NCI-H748 (cell line): ENCODE measurements around the gene PECR.
A peak's percentile ranks its signal among the peaks of the same experiment; 100 is the strongest.

Experiments used
- DNase-seq: peaks from one replicate; lab custom pipeline; 2025; ENCODE audit not compliant: unreplicated experiment; lab: John Stamatoyannopoulos, UW

The PECR gene

GRCh38 chr2:216081487-216082116 lies at the start of gene PECR, which contains the start of gene TMEM169:
PECR (minus strand) TSS chr2:216081809; CDS start chr2:216081741, 68 bp downstream.
TMEM169 (plus strand) TSS chr2:216081919; CDS start chr2:216095964, 14,045 bp downstream.
- peak; percentile 91 for DNase-seq

GRCh38 chr2:216130346-216130971 lies 48.9 kb upstream of the PECR start:
- no peak for DNase-seq

GRCh38 chr2:216126943-216127342 lies 45.3 kb upstream of the PECR start:
- no peak for DNase-seq

- DNase-seq: no peak
Measured at GRCh38 chr2:216121255-216121654, 39.6 kb upstream of the PECR start.

GRCh38 chr2:216119986-216120385 lies 38.4 kb upstream of the PECR start:
- DNase-seq: no peak

- DNase-seq: no peak
Measured at GRCh38 chr2:216119146-216119545, 37.5 kb upstream of the PECR start.

- no peak for DNase-seq
Measured at GRCh38 chr2:216118474-216118873, 36.9 kb upstream of the PECR start.

- no peak for DNase-seq
Measured at GRCh38 chr2:216117561-216118340, 36.1 kb upstream of the PECR start.

- DNase-seq: no peak
Measured at GRCh38 chr2:216116418-216116817, 34.8 kb upstream of the PECR start.

GRCh38 chr2:216114714-216115531 lies 33.3 kb upstream of the PECR start:
- DNase-seq: peak; percentile 99

- DNase-seq: no peak
Measured at GRCh38 chr2:216114382-216114713, 32.7 kb upstream of the PECR start.

GRCh38 chr2:216113572-216113971 lies 32.0 kb upstream of the PECR start:
- DNase-seq: no peak

GRCh38 chr2:216112926-216113325 lies 31.3 kb upstream of the PECR start:
- no peak for DNase-seq

GRCh38 chr2:216111122-216111521 lies 29.5 kb upstream of the PECR start:
- DNase-seq: no peak

GRCh38 chr2:216110620-216111019 lies 29.0 kb upstream of the PECR start:
- no peak for DNase-seq

GRCh38 chr2:216109962-216110614 lies 28.5 kb upstream of the PECR start:
- DNase-seq: no peak

GRCh38 chr2:216108967-216109921 lies 27.6 kb upstream of the PECR start, which contains the start of gene XRCC5:
XRCC5 (plus strand) TSS chr2:216109348; CDS start chr2:216109437, 89 bp downstream.
- peak; percentile 98 for DNase-seq

GRCh38 chr2:216108310-216108966 lies 26.8 kb upstream of the PECR start:
- DNase-seq: peak; percentile 17

GRCh38 chr2:216107760-216108159 lies 26.2 kb upstream of the PECR start:
- DNase-seq: no peak
